HG02623 (cell line): Measurements from ENCODE around the gene STEAP1B.
"Not testable (repeated sequence)": the region's sequence is repeated elsewhere in the genome, so short reads cannot be mapped to it uniquely, and the experiment has no call there.

Experiments used
- ATAC-seq: cut with Tn5 transposase; IDR thresholded peaks from one replicate; pipeline ENCODE4 v1.9.1; 2021; ENCODE audit warnings: moderate library complexity; ENCODE audit not compliant: unreplicated experiment

STEAP1B gene

GRCh38 chr7:22499044-22499443 lies 944 bp downstream of the STEAP1B start:
- no peak for ATAC-seq

GRCh38 chr7:22496912-22497311 lies 3.1 kb downstream of the STEAP1B start:
- not testable (repeated sequence) for ATAC-seq

GRCh38 chr7:22496296-22496888 lies 3.6 kb downstream of the STEAP1B start:
- ATAC-seq: not testable (repeated sequence)

GRCh38 chr7:22493160-22493925 lies 6.6 kb downstream of the STEAP1B start:
- ATAC-seq: not testable (repeated sequence)

GRCh38 chr7:22488643-22489462 lies 11.1 kb downstream of the STEAP1B start:
- ATAC-seq: no peak

- ATAC-seq: no peak
These were observed 11.9 kb downstream of the STEAP1B start for GRCh38 chr7:22487978-22488642.

- ATAC-seq: no peak
These were observed 13.4 kb downstream of the STEAP1B start for GRCh38 chr7:22486597-22486996.

GRCh38 chr7:22485189-22485588 lies 14.8 kb downstream of the STEAP1B start:
- no peak for ATAC-seq

GRCh38 chr7:22482503-22482902 lies 17.5 kb downstream of the STEAP1B start:
- no peak for ATAC-seq

GRCh38 chr7:22481726-22482125 lies 18.3 kb downstream of the STEAP1B start:
- peak; percentile 55 for ATAC-seq

GRCh38 chr7:22480523-22481075 lies 19.4 kb downstream of the STEAP1B start:
- ATAC-seq: no peak

GRCh38 chr7:22477876-22478450 lies 22.0 kb downstream of the STEAP1B start:
- ATAC-seq: no peak

GRCh38 chr7:22477262-22477661 lies 22.7 kb downstream of the STEAP1B start:
- ATAC-seq: no peak

- no peak for ATAC-seq
These were observed 23.2 kb downstream of the STEAP1B start for GRCh38 chr7:22476824-22477223.

- ATAC-seq: no peak
These were observed 25.3 kb downstream of the STEAP1B start for GRCh38 chr7:22474645-22475044.

GRCh38 chr7:22470981-22471380 lies 29.0 kb downstream of the STEAP1B start:
- no peak for ATAC-seq

- ATAC-seq: no peak
These were observed 30.4 kb downstream of the STEAP1B start for GRCh38 chr7:22469371-22470143.

GRCh38 chr7:22468609-22469008 lies 31.4 kb downstream of the STEAP1B start:
- no peak for ATAC-seq

GRCh38 chr7:22464299-22464698 lies 35.7 kb downstream of the STEAP1B start:
- no peak for ATAC-seq
